Body of pancreas (tissue), 4 donors: ENCODE results near the gene ST8SIA5.

Source experiments
- CTCF ChIP-seq, 7 experiments: fragments of 450-650 bp in 4 of 7; fragments of 200-600 bp in 3 of 7; sonication (generic) in 3 of 7; IDR thresholded peaks; one replicate each; pipeline ENCODE4 v1.5.1; 2016 to 2019; ENCODE audit warnings: antibody characterized with exemption in 7 of 7
- POLR2A ChIP-seq, 3 donors: fragments of 450-650 bp; IDR thresholded peaks; one replicate each; pipeline ENCODE4 v1.6.1; 2016; ENCODE audit warnings: antibody characterized with exemption in 3 of 3, mild to moderate bottlenecking in 2 of 3

DNA sequence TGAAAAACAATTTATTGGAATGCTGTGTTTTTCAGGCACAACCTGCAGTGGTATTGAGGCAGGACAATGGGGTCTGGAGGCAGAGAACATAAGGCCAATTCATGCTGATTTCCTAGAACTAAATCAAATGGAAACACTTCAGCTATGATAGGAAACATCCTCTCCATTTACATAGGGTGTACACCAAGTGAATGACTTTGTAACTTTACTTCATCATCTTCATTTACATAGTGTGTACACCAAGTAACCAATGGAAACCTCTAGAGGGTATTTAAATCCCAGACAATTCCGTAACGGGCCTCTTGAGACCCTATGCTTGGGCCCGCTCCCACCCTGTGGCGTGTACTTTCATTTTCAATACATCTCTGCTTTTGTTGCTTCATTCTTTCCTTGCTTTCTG lies 32.2 kb upstream of the ST8SIA5 start:
- no peak for TF ChIP-seq CTCF (IDR thresholded peaks at IDR 0.05)
- TF ChIP-seq POLR2A (IDR thresholded peaks at IDR 0.05), result no peak
